IMR-90 (cell line): ENCODE results near the gene TRIM41. TPM values are rescaled to one million over a fixed set of nuclear protein-coding genes. Genes with fewer than 3 reads are reported as not detected.

ENCODE experiments used
- ATAC-seq: fragments of 200-7000 bp; cut with Tn5 transposase; 2 replicates; pipeline ENCODE4 v1.9.1; 2020; ENCODE audit warnings: low read depth, mild to moderate bottlenecking, moderate library complexity
- BruUV-seq: library from RNA; stranded (reverse); fragments of 400-500 nt; replicated peaks from 2 replicates; lab custom pipeline; 2021; lab: Mats Ljungman, UMichigan
- CTCF ChIA-PET: fragments of 300-600 bp; formaldehyde crosslinking; extraction: SDS; loops from one replicate; lab custom pipeline; 2021; ENCODE audit warnings: antibody characterized with exemption; lab: Yijun Ruan, JAX
- POLR2A ChIA-PET: fragments of 300-600 bp; sonication (Branson Sonifier 250); formaldehyde crosslinking; loops from one replicate; lab custom pipeline; 2022; ENCODE audit warnings: antibody characterized with exemption; ENCODE audit not compliant: unreplicated experiment; lab: Charles Lee
- DNase-seq: peaks from one replicate; pipeline ENCODE4 v3.0.0; 2013
- H2AFZ ChIP-seq: replicated peaks from 2 replicates; pipeline ENCODE3; 2013; ENCODE audit warnings: low read length, mild to moderate bottlenecking; ENCODE audit not compliant: poor library complexity
- H2AK5ac ChIP-seq: 2 replicates; pipeline ENCODE4 v1.6.1; 2013; ENCODE audit warnings: low read depth, low read length, inconsistent platforms
- H2AK9ac ChIP-seq: replicated peaks from 2 replicates; pipeline ENCODE3; 2013; ENCODE audit warnings: mild to moderate bottlenecking, low read depth, low read length, moderate library complexity; ENCODE audit not compliant: poor library complexity
- H2BK120ac ChIP-seq: 2 replicates; pipeline ENCODE4 v1.6.1; 2013; ENCODE audit warnings: low read depth, low read length, inconsistent platforms
- H2BK15ac ChIP-seq: 3 replicates; pipeline ENCODE4 v1.6.1; 2013; ENCODE audit warnings: low read depth, low read length, inconsistent platforms
- H2BK20ac ChIP-seq: 2 replicates; pipeline ENCODE4 v1.6.1; 2013; ENCODE audit warnings: low read depth, mild to moderate bottlenecking, inconsistent platforms, low read length, moderate library complexity
- H2BK5ac ChIP-seq: 2 replicates; pipeline ENCODE4 v1.6.1; 2013; ENCODE audit warnings: mild to moderate bottlenecking, low read depth, low read length, inconsistent platforms; ENCODE audit not compliant: poor library complexity, severe bottlenecking
- H3K14ac ChIP-seq: replicated peaks from 2 replicates; pipeline ENCODE4 v1.6.1; 2013; ENCODE audit warnings: low read depth, low read length, inconsistent platforms
- H3K18ac ChIP-seq: 2 replicates; pipeline ENCODE4 v1.6.1; 2013; ENCODE audit warnings: low read depth, low read length, control low read depth
- H3K23ac ChIP-seq: 2 replicates; pipeline ENCODE4 v1.6.1; 2013; ENCODE audit warnings: low read depth, low read length, inconsistent platforms
- H3K27ac ChIP-seq: 2 replicates; pipeline ENCODE4 v1.5.1; 2013; ENCODE audit warnings: mild to moderate bottlenecking, control low read depth, low read length; ENCODE audit not compliant: insufficient read depth
- H3K27me3 ChIP-seq: 2 replicates; pipeline ENCODE4 v1.6.1; 2013; ENCODE audit warnings: low read length; ENCODE audit not compliant: control insufficient read depth, insufficient read depth
- H3K36me3 ChIP-seq: 2 replicates; pipeline ENCODE4 v1.6.1; 2013; ENCODE audit warnings: low read length, mixed read lengths; ENCODE audit not compliant: control insufficient read depth, insufficient read depth
- H3K4ac ChIP-seq: 2 replicates; pipeline ENCODE4 v1.6.1; 2013; ENCODE audit warnings: low read depth, low read length, inconsistent platforms
- H3K4me1 ChIP-seq: 2 replicates; pipeline ENCODE4 v1.6.1; 2013; ENCODE audit warnings: low read length, mixed read lengths; ENCODE audit not compliant: control insufficient read depth, insufficient read depth
- H3K4me2 ChIP-seq: 2 replicates; pipeline ENCODE4 v1.6.1; 2013; ENCODE audit warnings: low read depth, mild to moderate bottlenecking, control low read depth, low read length, moderate library complexity
- H3K4me3 ChIP-seq: 2 replicates; pipeline ENCODE4 v1.5.1; 2013; ENCODE audit warnings: low read depth, mild to moderate bottlenecking, control low read depth, low read length, moderate library complexity; ENCODE audit not compliant: insufficient read depth
- H3K56ac ChIP-seq: 2 replicates; pipeline ENCODE4 v1.6.1; 2013; ENCODE audit warnings: low read length, inconsistent platforms; ENCODE audit not compliant: insufficient read depth; ENCODE audit errors: extremely low read depth
- H3K79me1 ChIP-seq, 2 experiments: 2 replicates each; pipeline ENCODE4 v1.6.1; 2013; ENCODE audit warnings: low read length in 2 of 2, inconsistent platforms in 1 of 2, low read depth in 1 of 2
- H3K9ac ChIP-seq: 2 replicates; pipeline ENCODE4 v1.6.1; 2013; ENCODE audit warnings: low read depth, low read length, control low read depth
- H3K9me1 ChIP-seq: 2 replicates; pipeline ENCODE4 v1.6.1; 2013; ENCODE audit warnings: low read length, inconsistent platforms; ENCODE audit not compliant: insufficient read depth
- H3K9me3 ChIP-seq: 2 replicates; pipeline ENCODE4 v1.6.1; 2013; ENCODE audit warnings: low read length; ENCODE audit not compliant: control insufficient read depth, insufficient read depth
- H4K20me1 ChIP-seq: 2 replicates; pipeline ENCODE4 v1.6.1; 2013; ENCODE audit warnings: low read length, inconsistent platforms; ENCODE audit not compliant: insufficient read depth
- H4K5ac ChIP-seq: 2 replicates; pipeline ENCODE4 v1.6.1; 2013; ENCODE audit warnings: mild to moderate bottlenecking, low read depth, low read length, control low read depth
- H4K8ac ChIP-seq, 2 experiments: 2 replicates each; pipeline ENCODE4 v1.6.1; 2013; ENCODE audit warnings: low read depth in 2 of 2, low read length in 2 of 2, control low read depth in 1 of 2, inconsistent platforms in 1 of 2
- H4K91ac ChIP-seq: 2 replicates; pipeline ENCODE4 v1.6.1; 2013; ENCODE audit warnings: low read depth, low read length, inconsistent platforms; ENCODE audit not compliant: insufficient read depth
- BHLHE40 ChIP-seq: fragments of 150-350 bp; IDR thresholded peaks from 2 replicates; pipeline ENCODE4 v1.6.1; 2016; ENCODE audit warnings: mild to moderate bottlenecking, low read depth, low read length
- CEBPB ChIP-seq: IDR thresholded peaks from 2 replicates; pipeline ENCODE4 v1.6.1; 2012; ENCODE audit warnings: low read depth, low read length, improper control_type of control experiment
- CHD1 ChIP-seq: IDR thresholded peaks from 2 replicates; pipeline ENCODE4 v1.6.1; 2012; ENCODE audit warnings: low read depth, low read length, improper control_type of control experiment
- CTCF ChIP-seq: conservative IDR thresholded peaks from 2 replicates; pipeline ENCODE4 v1.5.1; 2012; ENCODE audit warnings: mild to moderate bottlenecking, low read depth, low read length, improper control_type of control experiment
- ELK1 ChIP-seq: fragments of 150-350 bp; IDR thresholded peaks from 2 replicates; pipeline ENCODE4 v1.6.1; 2016; ENCODE audit warnings: low read depth, mild to moderate bottlenecking, low read length, moderate library complexity, borderline replicate concordance
- FOS ChIP-seq: fragments of 150-350 bp; IDR thresholded peaks from 2 replicates; pipeline ENCODE4 v1.6.1; 2016; ENCODE audit warnings: low read depth, low read length
- MXI1 ChIP-seq: IDR thresholded peaks from 2 replicates; pipeline ENCODE4 v1.6.1; 2012; ENCODE audit warnings: low read depth, mild to moderate bottlenecking, low read length, moderate library complexity, borderline replicate concordance
- NFE2L2 ChIP-seq: fragments of 150-350 bp; IDR thresholded peaks from 2 replicates; pipeline ENCODE4 v1.6.1; 2016; ENCODE audit warnings: low read depth, mild to moderate bottlenecking, low read length
- RAD21 ChIP-seq: IDR thresholded peaks from 2 replicates; pipeline ENCODE4 v1.6.1; 2012; ENCODE audit warnings: low read length, improper control_type of control experiment
- SMC3 ChIP-seq: fragments of 150-350 bp; IDR thresholded peaks from 2 replicates; pipeline ENCODE4 v1.6.1; 2016; ENCODE audit warnings: low read depth, mild to moderate bottlenecking, antibody characterized with exemption, low read length, moderate library complexity
- USF2 ChIP-seq: fragments of 150-350 bp; IDR thresholded peaks from 2 replicates; pipeline ENCODE4 v1.6.1; 2017; ENCODE audit warnings: mild to moderate bottlenecking, antibody characterized with exemption, low read length, low read depth
- WGBS, 2 experiments: methylation state at CpG; one replicate each; pipeline versions ENCODE4 v1.1.5 to v1.1.7; 2013; ENCODE audit warnings: missing lambda C conversion rate in 2 of 2; ENCODE audit not compliant: insufficient read length in 1 of 2; ENCODE audit errors: extremely low coverage in 2 of 2; 5-methylcytosine and 5-hydroxymethylcytosine counted together
- dilution Hi-C: fragments of 300-500 bp; cut with HindIII; formaldehyde crosslinking; loops from one replicate; pipeline ENCODE4 v1.14.3; 2018; ENCODE audit warnings: low sequenced_read_pairs; ENCODE audit not compliant: unreplicated experiment
- in situ Hi-C: fragments of 300-500 bp; cut with MboI; formaldehyde crosslinking; loops from 3 replicates; pipeline ENCODE4 v1.14.3; 2019; ENCODE audit warnings: low sequenced_read_pairs, inconsistent platforms, mixed read lengths
- intact Hi-C: fragments of 100-400 bp; cut with micrococcal nuclease; formaldehyde crosslinking; loops from 2 replicates; pipeline ENCODE4 v1.10.0; 2022
- polyA plus RNA-seq, 3 experiments: library from polyadenylated mRNA; depleted of rRNA; stranded (reverse); fragments of >200 nt; gene quantifications; 2 replicates each; pipeline ENCODE4 v1.2.3, GENCODE V29; 2012; ENCODE audit warnings: low replicate concordance in 1 of 3
- total RNA-seq: library from RNA; depleted of rRNA; stranded (reverse); fragments of >200 nt; gene quantifications from 2 replicates; pipeline ENCODE4 v1.2.3, GENCODE V29; 2012

The TRIM41 gene
- total and polyA plus RNA-seq, 2 of the 4 experiments (the other 2 are of a cell fraction): 5.9 to 15.7 TPM

GRCh38 chr5:181282874-181283273, 59.8 kb downstream of the TRIM41 start:
- Histone ChIP-seq H3K23ac (no peak overlapping the region), H3K36me3 (no peaks in the 10 kb centered on the region), H2BK120ac (no peak overlapping the region), H3K4ac (no peak overlapping the region), H3K56ac (no peak overlapping the region), H4K20me1 (no peaks in the 10 kb centered on the region), H4K8ac (no peak overlapping the region), H3K4me3 (no peak overlapping the region), H3K9me1 (no peaks in the 10 kb centered on the region), H3K27me3 (no peaks in the 10 kb centered on the region), H2AFZ (no peak overlapping the region), H3K79me1 (no peaks in the 10 kb centered on the region), H2AK9ac (no peak overlapping the region), H3K14ac (no peak overlapping the region), H3K4me2 (no peak overlapping the region), H2BK5ac (no peak overlapping the region), H3K4me1 (no peaks in the 10 kb centered on the region), H3K18ac (no peak overlapping the region), H2BK20ac (no peak overlapping the region), H4K91ac (no peak overlapping the region), H3K9me3 (no peaks in the 10 kb centered on the region), H3K27ac (no peak overlapping the region), H4K5ac (no peak overlapping the region), H3K9ac (no peak overlapping the region), H2BK15ac (no peak overlapping the region), H2AK5ac (no peak overlapping the region)
- TF ChIP-seq FOS: no peak
- TF ChIP-seq CEBPB: no peak
- TF ChIP-seq RAD21: no peak
- no peak for TF ChIP-seq ELK1
- TF ChIP-seq SMC3: no peak
- no peak for TF ChIP-seq MXI1
- no peak for TF ChIP-seq USF2
- no peak for TF ChIP-seq CHD1
- TF ChIP-seq CTCF: no peak
- no peak for TF ChIP-seq NFE2L2
- no peak for TF ChIP-seq BHLHE40
- intact Hi-C loops (no loop called here), in situ Hi-C loops (no loop called here), dilution Hi-C loops (no loop called here)
- no peak for DNase-seq
- no peak for ATAC-seq
- no TSS peak for BruUV-seq
- 89% methylated on average over 5 of the region's 7 CpGs; no CpG with 5 or more reads in 1 of the 2 experiments for WGBS, 2 experiments
- ChIA-PET CTCF (no interaction called here), POLR2A (no interaction called here)
